Retinal pigment epithelial cell (primary cell): ENCODE data around the gene TRIM52.

Source experiments
- DNase-seq: peaks from one replicate; pipeline ENCODE4 v3.0.0-alpha.2; 2010; ENCODE audit warnings: low read depth
- H3K4me3 ChIP-seq: 2 replicates; pipeline ENCODE4 v1.5.1; 2011; ENCODE audit warnings: mild to moderate bottlenecking, low read length, control low read depth, moderate library complexity
- TF ChIP-seq, protein P1 (sequence below): conservative IDR thresholded peaks from 2 replicates; pipeline ENCODE4 v1.5.1; 2011; ENCODE audit warnings: low read depth, low read length, control low read depth, inconsistent platforms

The TRIM52 gene

GRCh38 chr5:181248277-181248676, 12.7 kb downstream of the TRIM52 start:
- TF ChIP-seq, protein P1, sequence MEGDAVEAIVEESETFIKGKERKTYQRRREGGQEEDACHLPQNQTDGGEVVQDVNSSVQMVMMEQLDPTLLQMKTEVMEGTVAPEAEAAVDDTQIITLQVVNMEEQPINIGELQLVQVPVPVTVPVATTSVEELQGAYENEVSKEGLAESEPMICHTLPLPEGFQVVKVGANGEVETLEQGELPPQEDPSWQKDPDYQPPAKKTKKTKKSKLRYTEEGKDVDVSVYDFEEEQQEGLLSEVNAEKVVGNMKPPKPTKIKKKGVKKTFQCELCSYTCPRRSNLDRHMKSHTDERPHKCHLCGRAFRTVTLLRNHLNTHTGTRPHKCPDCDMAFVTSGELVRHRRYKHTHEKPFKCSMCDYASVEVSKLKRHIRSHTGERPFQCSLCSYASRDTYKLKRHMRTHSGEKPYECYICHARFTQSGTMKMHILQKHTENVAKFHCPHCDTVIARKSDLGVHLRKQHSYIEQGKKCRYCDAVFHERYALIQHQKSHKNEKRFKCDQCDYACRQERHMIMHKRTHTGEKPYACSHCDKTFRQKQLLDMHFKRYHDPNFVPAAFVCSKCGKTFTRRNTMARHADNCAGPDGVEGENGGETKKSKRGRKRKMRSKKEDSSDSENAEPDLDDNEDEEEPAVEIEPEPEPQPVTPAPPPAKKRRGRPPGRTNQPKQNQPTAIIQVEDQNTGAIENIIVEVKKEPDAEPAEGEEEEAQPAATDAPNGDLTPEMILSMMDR, result no peak
- H3K4me3 ChIP-seq, result peak overlapping the region; percentile 88
- DNase-seq, result no peak

DNA sequence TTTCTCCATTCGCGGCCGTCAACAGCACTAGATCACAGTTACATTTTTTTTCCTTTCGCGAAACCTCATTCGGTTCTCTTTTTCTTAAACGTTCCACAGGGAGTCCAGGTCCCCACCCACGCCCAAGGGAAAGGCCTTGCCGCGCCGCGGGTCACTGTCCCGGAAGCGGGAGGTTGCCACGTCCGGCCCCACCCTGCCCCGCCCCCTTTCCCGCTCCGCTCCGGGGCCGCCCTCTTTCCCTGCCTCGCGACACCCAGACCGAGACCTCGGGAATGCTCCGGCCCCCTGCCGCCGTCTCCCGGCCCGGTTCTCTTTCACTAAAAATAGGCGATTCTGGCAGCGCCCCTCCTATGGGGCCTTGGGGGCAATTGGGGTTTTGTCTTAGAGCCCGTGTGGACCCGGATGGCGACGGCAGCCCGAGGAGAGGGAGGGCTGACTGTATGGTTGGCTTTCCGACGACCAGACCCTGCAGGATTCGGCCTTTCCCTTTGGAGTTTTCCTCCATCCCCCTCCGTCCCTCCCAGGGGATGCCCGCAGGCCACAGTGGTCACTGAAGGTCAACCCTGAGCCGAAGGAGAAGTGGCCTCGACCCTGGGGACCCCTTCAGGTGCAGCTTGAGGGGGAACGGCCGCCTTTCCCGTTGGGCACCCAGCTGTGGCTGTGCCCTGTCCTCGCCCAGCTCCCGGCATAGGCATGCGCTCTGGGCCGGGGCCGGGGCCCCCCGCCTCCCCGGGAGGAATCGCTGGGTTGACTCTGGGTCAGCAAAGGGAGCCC, 14.5 kb downstream of the TRIM52 start:
- DNase-seq, result no peak
- TF ChIP-seq, protein P1, result no peak
- H3K4me3 ChIP-seq, result peak overlapping the region; percentile 88

DNA sequence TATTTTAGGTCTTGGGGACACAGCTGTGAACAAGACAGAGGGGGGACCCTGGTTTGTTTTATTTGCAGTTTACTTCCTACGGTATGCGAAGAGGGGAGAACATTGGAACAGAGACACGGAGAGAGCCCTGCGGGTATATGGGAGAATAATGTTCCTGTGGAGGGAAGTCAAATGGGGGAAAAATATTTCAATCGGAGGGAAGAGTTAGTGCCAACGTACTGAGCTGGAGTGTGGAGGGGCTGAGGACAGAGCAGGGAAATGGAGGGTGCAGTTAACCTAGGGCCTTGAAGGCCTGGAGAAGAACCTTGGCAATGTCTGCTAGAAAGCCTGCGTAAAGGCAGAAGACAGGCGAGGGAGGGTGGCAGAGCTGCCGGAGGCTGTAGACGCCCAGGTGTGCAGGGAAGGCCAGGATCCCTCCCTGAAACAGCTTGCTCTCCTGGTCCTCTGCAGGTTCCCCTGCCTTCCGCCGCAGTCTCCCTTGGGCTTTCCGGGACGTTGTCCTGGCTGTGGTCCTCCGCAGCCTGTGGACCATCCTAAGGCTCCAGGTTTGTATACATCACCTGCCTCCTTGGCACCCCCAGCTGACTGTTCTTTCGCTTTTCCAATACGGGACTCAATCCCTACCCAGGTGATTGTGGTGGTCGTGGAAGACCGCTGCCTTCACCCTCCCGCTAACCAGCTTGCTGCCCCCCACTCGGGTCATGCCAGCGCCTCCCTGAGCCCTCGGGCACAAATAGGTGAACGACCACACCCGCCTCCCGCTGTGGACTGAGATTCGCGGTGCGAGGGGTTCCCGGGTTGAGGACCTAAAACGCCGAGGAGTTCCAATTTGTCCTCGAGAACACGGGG, 15.3 kb downstream of the TRIM52 start:
- TF ChIP-seq, protein P1, result no peak
- H3K4me3 ChIP-seq, result peak overlapping the region; percentile 88
- DNase-seq, result no peak

DNA sequence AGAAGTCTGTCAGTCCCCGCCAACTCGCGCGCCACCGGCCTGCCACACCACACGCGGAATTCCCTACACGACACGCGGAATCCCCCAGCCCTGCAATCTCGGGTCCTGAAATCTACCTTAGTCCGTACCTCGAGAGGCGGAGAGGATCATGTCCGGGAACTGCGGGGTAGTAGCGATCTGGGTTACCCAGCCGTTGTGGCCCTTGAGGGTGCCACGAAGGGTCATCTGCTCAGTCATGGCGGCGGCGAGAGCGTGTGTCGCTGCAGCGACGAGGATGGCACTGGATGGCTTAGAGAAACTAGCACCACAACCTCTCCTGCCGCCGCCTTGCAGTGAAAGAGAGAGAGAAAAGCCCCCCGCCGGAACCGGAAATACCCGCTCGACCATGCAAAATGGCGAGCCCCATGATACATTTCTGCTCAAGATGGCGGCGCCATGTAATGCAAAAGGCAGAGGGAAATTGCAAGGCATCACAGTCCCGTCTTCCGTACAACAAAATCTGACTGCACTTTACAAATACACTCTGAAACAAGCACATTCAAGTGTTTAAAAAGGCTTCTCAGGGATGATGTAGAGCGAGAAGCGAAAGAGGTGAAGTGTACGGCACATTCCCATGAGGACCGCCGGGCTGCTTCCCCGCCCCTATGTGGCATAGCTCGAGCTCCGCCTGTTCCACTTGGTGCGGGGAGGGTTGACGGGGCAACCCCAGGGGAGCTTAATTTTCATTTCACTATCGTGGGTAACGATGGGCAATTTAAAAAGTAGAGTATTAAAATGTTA, 17.2 kb downstream of the TRIM52 start, which contains the start of gene RACK1:
Gene RACK1 (minus strand): TSS at position 343 of the 780 bp plus-strand sequence. CDS start 106 bp downstream, at position 237.
- no peak for DNase-seq
- peak within 1 kb of the TSS; percentile 99 for H3K4me3 ChIP-seq
- TF ChIP-seq, protein P1, result no peak

- peak overlapping the region; percentile 99 for H3K4me3 ChIP-seq
- no peak for DNase-seq
- TF ChIP-seq, protein P1, result no peak
Observed at GRCh38 chr5:181243018-181243563, 17.9 kb downstream of the TRIM52 start.

DNA sequence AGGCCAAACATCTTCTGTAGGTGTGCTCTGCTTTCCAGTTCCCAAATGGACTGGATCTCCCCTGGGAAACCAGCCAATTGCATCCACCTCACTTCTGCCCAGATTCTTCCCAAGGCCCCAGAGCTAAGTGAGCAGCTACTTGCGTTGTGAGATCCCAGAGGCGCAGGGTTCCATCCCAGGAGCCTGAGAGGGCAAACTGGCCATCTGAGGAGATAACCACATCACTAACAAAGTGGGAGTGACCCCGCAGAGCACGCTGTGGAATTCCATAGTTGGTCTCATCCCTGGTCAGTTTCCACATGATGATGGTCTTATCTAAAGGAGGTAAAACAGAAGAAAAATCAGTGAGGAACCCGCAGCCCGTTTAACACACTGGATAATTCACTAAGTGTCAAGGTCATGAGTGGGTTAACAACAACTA, 18.9 kb downstream of the TRIM52 start:
- H3K4me3 ChIP-seq, result peak overlapping the region; percentile 99
- DNase-seq, result no peak
- TF ChIP-seq, protein P1, result no peak
